ENCODE measurements around the gene KCTD7. TPM values are rescaled to one million over a fixed set of nuclear protein-coding genes. Genes with fewer than 3 reads are reported as not detected.
"Not testable (repeated sequence)": the region's sequence is repeated elsewhere in the genome, so short reads cannot be mapped to it uniquely, and the experiment has no call there.

The KCTD7 gene
- polyA plus RNA-seq, 3 donors, result 22.0 to 26.5 (median 26.4) TPM

- DNase-seq (ENCODE audit: low read depth in 3 of 3, low spot score in 2 of 3), result no peak
Observed at GRCh38 chr7:66615699-66616098, 13.0 kb upstream of the KCTD7 start.

GRCh38 chr7:66617295-66617694 is 11.4 kb upstream of the KCTD7 start:
- DNase-seq (ENCODE audit: low read depth in 3 of 3, low spot score in 2 of 3), result no peak

GRCh38 chr7:66619341-66619948 is 9.2 kb upstream of the KCTD7 start:
- DNase-seq (ENCODE audit: low read depth in 3 of 3, low spot score in 2 of 3), result not testable (repeated sequence)

GRCh38 chr7:66626331-66626934 is 2.2 kb upstream of the KCTD7 start:
- DNase-seq (ENCODE audit: low read depth in 3 of 3, low spot score in 2 of 3), result no peak

GRCh38 chr7:66627151-66627681 is 1.5 kb upstream of the KCTD7 start:
- no peak for DNase-seq (ENCODE audit: low read depth in 3 of 3, low spot score in 2 of 3)

GRCh38 chr7:66627881-66628360 is 760 bp upstream of the KCTD7 start:
- DNase-seq (ENCODE audit: low read depth in 3 of 3, low spot score in 2 of 3), result peak in 1 of 3 donors; percentile 25

- DNase-seq (ENCODE audit: low read depth in 3 of 3, low spot score in 2 of 3), result no peak
Observed at GRCh38 chr7:66629222-66630062, 761 bp downstream of the KCTD7 start.

GRCh38 chr7:66630531-66630930 is 1.9 kb downstream of the KCTD7 start:
- DNase-seq (ENCODE audit: low read depth in 3 of 3, low spot score in 2 of 3), result no peak

- no peak for DNase-seq (ENCODE audit: low read depth in 3 of 3, low spot score in 2 of 3)
Observed at GRCh38 chr7:66631471-66631870, 2.8 kb downstream of the KCTD7 start.

- DNase-seq (ENCODE audit: low read depth in 3 of 3, low spot score in 2 of 3), result no peak
Observed at GRCh38 chr7:66634816-66635215, 6.1 kb downstream of the KCTD7 start.

- not testable (repeated sequence) for DNase-seq (ENCODE audit: low read depth in 3 of 3, low spot score in 2 of 3)
Observed at GRCh38 chr7:66635322-66635981, 6.8 kb downstream of the KCTD7 start.

- DNase-seq (ENCODE audit: low read depth in 3 of 3, low spot score in 2 of 3), result not testable (repeated sequence)
Observed at GRCh38 chr7:66635982-66636546, 7.4 kb downstream of the KCTD7 start.

GRCh38 chr7:66638309-66639099 is 9.8 kb downstream of the KCTD7 start:
- DNase-seq (ENCODE audit: low read depth in 3 of 3, low spot score in 2 of 3), result no peak

- DNase-seq (ENCODE audit: low read depth in 3 of 3, low spot score in 2 of 3), result no peak
Observed at GRCh38 chr7:66639773-66640172, 11.1 kb downstream of the KCTD7 start.

- DNase-seq (ENCODE audit: low read depth in 3 of 3, low spot score in 2 of 3), result no peak
Observed at GRCh38 chr7:66640802-66641525, 12.3 kb downstream of the KCTD7 start.

- DNase-seq (ENCODE audit: low read depth in 3 of 3, low spot score in 2 of 3), result no peak
Observed at GRCh38 chr7:66641526-66641871, 12.8 kb downstream of the KCTD7 start.

- DNase-seq (ENCODE audit: low read depth in 3 of 3, low spot score in 2 of 3), result no peak
Observed at GRCh38 chr7:66642186-66642585, 13.5 kb downstream of the KCTD7 start.

- no peak for DNase-seq (ENCODE audit: low read depth in 3 of 3, low spot score in 2 of 3)
Observed at GRCh38 chr7:66642932-66643331, 14.3 kb downstream of the KCTD7 start.

GRCh38 chr7:66643395-66643794 is 14.7 kb downstream of the KCTD7 start:
- DNase-seq (ENCODE audit: low read depth in 3 of 3, low spot score in 2 of 3), result no peak
